HEK293 (cell line): ENCODE measurements around the gene KBTBD13.

Experiments
- KLF16 ChIP-seq: fragments of 450-650 bp; formaldehyde crosslinking; IDR thresholded peaks from 2 replicates; pipeline ENCODE4 v1.5.1; 2017; ENCODE audit warnings: missing biosample characterization, missing genetic modification characterization
- TRIM28 ChIP-seq: IDR thresholded peaks from 2 replicates; pipeline ENCODE4 v1.6.1; 2011; ENCODE audit warnings: low read length, control low read depth, borderline replicate concordance
- ZBTB1 ChIP-seq: fragments of 450-650 bp; formaldehyde crosslinking; IDR thresholded peaks from 2 replicates; pipeline ENCODE4 v1.5.1; 2016; ENCODE audit warnings: missing biosample characterization, missing genetic modification characterization
- ZEB2 ChIP-seq: fragments of 450-650 bp; formaldehyde crosslinking; IDR thresholded peaks from 2 replicates; pipeline ENCODE4 v1.5.1; 2016; ENCODE audit warnings: missing biosample characterization, missing genetic modification characterization
- ZNF140 ChIP-seq: fragments of 450-650 bp; formaldehyde crosslinking; IDR thresholded peaks from 2 replicates; pipeline ENCODE4 v1.5.1; 2016; ENCODE audit warnings: missing biosample characterization, missing genetic modification characterization
- ZNF548 ChIP-seq: fragments of 450-650 bp; formaldehyde crosslinking; IDR thresholded peaks from 2 replicates; pipeline ENCODE4 v1.5.1; 2016; ENCODE audit warnings: missing biosample characterization, missing genetic modification characterization
- ZNF558 ChIP-seq: fragments of 450-650 bp; formaldehyde crosslinking; IDR thresholded peaks from 2 replicates; pipeline ENCODE4 v1.5.1; 2016; ENCODE audit warnings: missing biosample characterization, missing genetic modification characterization
- ZNF701 ChIP-seq: fragments of 450-650 bp; formaldehyde crosslinking; IDR thresholded peaks from 2 replicates; pipeline ENCODE4 v1.5.1; 2016; ENCODE audit warnings: missing biosample characterization, missing genetic modification characterization
- ZNF704 ChIP-seq: fragments of 450-650 bp; formaldehyde crosslinking; IDR thresholded peaks from 2 replicates; pipeline ENCODE4 v1.5.1; 2016; ENCODE audit warnings: missing biosample characterization, missing genetic modification characterization
- ZNF830 ChIP-seq: fragments of 450-650 bp; IDR thresholded peaks from 2 replicates; pipeline ENCODE4 v1.5.0; 2018; ENCODE audit warnings: missing biosample characterization, missing genetic modification characterization, low read depth, mild to moderate bottlenecking, moderate library complexity
- TF ChIP-seq, protein P1 (sequence below): fragments of 450-650 bp; formaldehyde crosslinking; IDR thresholded peaks from 2 replicates; pipeline ENCODE4 v1.5.1; 2016; ENCODE audit warnings: missing biosample characterization, missing genetic modification characterization
- TF ChIP-seq, protein P2 (sequence below): fragments of 450-650 bp; formaldehyde crosslinking; IDR thresholded peaks from 2 replicates; pipeline ENCODE4 v1.5.1; 2016; ENCODE audit warnings: missing biosample characterization, missing genetic modification characterization
- TF ChIP-seq, protein P3 (sequence below): IDR thresholded peaks from 2 replicates; pipeline ENCODE4 v1.6.1; 2011; ENCODE audit warnings: mild to moderate bottlenecking, low read depth, low read length, borderline replicate concordance
- TF ChIP-seq, protein P4 (sequence below): fragments of 450-650 bp; formaldehyde crosslinking; IDR thresholded peaks from 2 replicates; pipeline ENCODE4 v1.5.1; 2016; ENCODE audit warnings: missing biosample characterization, missing genetic modification characterization

DNA sequence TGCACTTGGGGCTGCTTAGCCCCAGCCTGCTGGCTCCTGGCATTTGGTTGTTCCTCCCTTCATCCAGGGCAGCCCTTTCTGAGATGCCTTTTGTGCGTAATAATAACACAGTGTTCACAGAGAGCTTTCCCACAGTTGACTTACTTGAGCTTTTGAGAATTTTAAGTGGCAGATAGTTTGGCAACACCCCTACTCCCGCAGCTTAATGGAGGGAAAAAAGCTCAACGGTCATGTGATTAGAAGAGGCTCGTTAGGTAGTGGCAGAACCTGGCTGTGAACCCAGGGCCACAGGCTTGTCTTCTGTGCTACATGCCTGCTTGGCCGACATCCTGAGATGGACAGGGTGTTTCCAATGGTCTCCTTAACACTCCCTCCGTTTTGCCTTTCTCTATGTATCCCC is 4.7 kb downstream of the KBTBD13 start:
- TF ChIP-seq ZNF701 (tag by site-specific recombination) (no peak), ZNF830 (tag by site-specific recombination) (no peak), ZNF704 (tag by site-specific recombination) (no peak), ZNF558 (no peak), ZNF140 (tag by site-specific recombination) (no peak), ZBTB1 (tag by site-specific recombination) (no peak), ZEB2 (tag by site-specific recombination) (no peak), ZNF548 (tag by site-specific recombination) (no peak), KLF16 (tag by site-specific recombination) (no peak), TRIM28 (no peak)
- TF ChIP-seq, protein P1, sequence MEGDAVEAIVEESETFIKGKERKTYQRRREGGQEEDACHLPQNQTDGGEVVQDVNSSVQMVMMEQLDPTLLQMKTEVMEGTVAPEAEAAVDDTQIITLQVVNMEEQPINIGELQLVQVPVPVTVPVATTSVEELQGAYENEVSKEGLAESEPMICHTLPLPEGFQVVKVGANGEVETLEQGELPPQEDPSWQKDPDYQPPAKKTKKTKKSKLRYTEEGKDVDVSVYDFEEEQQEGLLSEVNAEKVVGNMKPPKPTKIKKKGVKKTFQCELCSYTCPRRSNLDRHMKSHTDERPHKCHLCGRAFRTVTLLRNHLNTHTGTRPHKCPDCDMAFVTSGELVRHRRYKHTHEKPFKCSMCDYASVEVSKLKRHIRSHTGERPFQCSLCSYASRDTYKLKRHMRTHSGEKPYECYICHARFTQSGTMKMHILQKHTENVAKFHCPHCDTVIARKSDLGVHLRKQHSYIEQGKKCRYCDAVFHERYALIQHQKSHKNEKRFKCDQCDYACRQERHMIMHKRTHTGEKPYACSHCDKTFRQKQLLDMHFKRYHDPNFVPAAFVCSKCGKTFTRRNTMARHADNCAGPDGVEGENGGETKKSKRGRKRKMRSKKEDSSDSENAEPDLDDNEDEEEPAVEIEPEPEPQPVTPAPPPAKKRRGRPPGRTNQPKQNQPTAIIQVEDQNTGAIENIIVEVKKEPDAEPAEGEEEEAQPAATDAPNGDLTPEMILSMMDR (tag by site-specific recombination), result no peak
- TF ChIP-seq, protein P2, sequence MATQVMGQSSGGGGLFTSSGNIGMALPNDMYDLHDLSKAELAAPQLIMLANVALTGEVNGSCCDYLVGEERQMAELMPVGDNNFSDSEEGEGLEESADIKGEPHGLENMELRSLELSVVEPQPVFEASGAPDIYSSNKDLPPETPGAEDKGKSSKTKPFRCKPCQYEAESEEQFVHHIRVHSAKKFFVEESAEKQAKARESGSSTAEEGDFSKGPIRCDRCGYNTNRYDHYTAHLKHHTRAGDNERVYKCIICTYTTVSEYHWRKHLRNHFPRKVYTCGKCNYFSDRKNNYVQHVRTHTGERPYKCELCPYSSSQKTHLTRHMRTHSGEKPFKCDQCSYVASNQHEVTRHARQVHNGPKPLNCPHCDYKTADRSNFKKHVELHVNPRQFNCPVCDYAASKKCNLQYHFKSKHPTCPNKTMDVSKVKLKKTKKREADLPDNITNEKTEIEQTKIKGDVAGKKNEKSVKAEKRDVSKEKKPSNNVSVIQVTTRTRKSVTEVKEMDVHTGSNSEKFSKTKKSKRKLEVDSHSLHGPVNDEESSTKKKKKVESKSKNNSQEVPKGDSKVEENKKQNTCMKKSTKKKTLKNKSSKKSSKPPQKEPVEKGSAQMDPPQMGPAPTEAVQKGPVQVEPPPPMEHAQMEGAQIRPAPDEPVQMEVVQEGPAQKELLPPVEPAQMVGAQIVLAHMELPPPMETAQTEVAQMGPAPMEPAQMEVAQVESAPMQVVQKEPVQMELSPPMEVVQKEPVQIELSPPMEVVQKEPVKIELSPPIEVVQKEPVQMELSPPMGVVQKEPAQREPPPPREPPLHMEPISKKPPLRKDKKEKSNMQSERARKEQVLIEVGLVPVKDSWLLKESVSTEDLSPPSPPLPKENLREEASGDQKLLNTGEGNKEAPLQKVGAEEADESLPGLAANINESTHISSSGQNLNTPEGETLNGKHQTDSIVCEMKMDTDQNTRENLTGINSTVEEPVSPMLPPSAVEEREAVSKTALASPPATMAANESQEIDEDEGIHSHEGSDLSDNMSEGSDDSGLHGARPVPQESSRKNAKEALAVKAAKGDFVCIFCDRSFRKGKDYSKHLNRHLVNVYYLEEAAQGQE (tag by site-specific recombination), result no peak
- TF ChIP-seq, protein P3, sequence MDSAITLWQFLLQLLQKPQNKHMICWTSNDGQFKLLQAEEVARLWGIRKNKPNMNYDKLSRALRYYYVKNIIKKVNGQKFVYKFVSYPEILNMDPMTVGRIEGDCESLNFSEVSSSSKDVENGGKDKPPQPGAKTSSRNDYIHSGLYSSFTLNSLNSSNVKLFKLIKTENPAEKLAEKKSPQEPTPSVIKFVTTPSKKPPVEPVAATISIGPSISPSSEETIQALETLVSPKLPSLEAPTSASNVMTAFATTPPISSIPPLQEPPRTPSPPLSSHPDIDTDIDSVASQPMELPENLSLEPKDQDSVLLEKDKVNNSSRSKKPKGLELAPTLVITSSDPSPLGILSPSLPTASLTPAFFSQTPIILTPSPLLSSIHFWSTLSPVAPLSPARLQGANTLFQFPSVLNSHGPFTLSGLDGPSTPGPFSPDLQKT, result no peak
- TF ChIP-seq, protein P4, sequence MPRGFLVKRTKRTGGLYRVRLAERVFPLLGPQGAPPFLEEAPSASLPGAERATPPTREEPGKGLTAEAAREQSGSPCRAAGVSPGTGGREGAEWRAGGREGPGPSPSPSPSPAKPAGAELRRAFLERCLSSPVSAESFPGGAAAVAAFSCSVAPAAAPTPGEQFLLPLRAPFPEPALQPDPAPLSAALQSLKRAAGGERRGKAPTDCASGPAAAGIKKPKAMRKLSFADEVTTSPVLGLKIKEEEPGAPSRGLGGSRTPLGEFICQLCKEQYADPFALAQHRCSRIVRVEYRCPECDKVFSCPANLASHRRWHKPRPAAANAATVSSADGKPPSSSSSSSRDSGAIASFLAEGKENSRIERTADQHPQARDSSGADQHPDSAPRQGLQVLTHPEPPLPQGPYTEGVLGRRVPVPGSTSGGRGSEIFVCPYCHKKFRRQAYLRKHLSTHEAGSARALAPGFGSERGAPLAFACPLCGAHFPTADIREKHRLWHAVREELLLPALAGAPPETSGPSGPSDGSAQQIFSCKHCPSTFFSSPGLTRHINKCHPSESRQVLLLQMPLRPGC (tag by site-specific recombination), result no peak
